Measurements from ENCODE around the gene TECPR2.

DNA sequence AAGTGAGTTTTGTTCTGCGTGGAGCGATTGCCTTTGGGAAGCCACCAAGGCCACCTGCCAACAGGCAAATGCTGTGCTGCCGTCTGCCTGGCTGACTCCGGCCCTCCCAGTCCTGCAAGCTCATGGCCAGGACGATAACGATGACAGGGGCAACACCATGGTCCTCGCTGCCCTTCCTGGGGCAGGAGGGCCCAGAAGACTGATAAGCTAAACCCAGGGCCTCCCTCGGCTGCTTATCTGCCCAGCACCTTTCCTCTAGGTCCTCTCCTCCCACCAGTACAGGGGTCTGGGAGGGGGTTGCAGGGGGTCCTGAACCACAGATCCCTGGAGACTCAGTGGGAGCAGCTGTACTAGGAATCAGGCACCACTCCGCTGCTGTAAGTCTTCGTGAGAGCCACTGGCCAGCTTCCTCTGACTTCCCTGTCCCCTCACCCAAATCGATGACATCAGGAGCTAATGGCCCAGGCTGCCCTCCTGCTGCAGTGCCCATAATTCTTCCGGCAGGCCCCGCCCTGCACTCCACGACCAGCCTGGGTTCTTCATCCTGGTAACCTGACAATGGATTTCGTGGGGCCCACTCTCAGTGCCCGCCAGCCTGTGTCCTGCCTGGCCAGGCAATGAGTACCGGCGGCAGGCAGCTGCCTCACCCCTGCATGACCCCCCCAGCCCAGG is 141.7 kb downstream of the TECPR2 start:
- TF ChIP-seq, protein P1, sequence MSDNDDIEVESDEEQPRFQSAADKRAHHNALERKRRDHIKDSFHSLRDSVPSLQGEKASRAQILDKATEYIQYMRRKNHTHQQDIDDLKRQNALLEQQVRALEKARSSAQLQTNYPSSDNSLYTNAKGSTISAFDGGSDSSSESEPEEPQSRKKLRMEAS (CRISPR knock-in tag; IDR thresholded peaks at IDR 0.05): no peak
- TF ChIP-seq, protein P2, sequence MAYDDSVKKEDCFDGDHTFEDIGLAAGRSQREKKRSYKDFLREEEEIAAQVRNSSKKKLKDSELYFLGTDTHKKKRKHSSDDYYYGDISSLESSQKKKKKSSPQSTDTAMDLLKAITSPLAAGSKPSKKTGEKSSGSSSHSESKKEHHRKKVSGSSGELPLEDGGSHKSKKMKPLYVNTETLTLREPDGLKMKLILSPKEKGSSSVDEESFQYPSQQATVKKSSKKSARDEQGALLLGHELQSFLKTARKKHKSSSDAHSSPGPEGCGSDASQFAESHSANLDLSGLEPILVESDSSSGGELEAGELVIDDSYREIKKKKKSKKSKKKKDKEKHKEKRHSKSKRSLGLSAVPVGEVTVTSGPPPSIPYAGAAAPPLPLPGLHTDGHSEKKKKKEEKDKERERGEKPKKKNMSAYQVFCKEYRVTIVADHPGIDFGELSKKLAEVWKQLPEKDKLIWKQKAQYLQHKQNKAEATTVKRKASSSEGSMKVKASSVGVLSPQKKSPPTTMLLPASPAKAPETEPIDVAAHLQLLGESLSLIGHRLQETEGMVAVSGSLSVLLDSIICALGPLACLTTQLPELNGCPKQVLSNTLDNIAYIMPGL (CRISPR knock-in tag; IDR thresholded peaks at IDR 0.05): no peak
- TF ChIP-seq, protein P3, sequence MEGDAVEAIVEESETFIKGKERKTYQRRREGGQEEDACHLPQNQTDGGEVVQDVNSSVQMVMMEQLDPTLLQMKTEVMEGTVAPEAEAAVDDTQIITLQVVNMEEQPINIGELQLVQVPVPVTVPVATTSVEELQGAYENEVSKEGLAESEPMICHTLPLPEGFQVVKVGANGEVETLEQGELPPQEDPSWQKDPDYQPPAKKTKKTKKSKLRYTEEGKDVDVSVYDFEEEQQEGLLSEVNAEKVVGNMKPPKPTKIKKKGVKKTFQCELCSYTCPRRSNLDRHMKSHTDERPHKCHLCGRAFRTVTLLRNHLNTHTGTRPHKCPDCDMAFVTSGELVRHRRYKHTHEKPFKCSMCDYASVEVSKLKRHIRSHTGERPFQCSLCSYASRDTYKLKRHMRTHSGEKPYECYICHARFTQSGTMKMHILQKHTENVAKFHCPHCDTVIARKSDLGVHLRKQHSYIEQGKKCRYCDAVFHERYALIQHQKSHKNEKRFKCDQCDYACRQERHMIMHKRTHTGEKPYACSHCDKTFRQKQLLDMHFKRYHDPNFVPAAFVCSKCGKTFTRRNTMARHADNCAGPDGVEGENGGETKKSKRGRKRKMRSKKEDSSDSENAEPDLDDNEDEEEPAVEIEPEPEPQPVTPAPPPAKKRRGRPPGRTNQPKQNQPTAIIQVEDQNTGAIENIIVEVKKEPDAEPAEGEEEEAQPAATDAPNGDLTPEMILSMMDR (IDR thresholded peaks at IDR 0.05): no peak
- TF ChIP-seq, protein P4, sequence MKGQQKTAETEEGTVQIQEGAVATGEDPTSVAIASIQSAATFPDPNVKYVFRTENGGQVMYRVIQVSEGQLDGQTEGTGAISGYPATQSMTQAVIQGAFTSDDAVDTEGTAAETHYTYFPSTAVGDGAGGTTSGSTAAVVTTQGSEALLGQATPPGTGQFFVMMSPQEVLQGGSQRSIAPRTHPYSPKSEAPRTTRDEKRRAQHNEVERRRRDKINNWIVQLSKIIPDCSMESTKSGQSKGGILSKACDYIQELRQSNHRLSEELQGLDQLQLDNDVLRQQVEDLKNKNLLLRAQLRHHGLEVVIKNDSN (CRISPR knock-in tag; IDR thresholded peaks at IDR 0.05): no peak
- TF ChIP-seq OVOL2 (CRISPR knock-in tag; IDR thresholded peaks at IDR 0.05; ENCODE audit: borderline replicate concordance) (no peak), ZNF219 (CRISPR knock-in tag; IDR thresholded peaks at IDR 0.05; ENCODE audit: borderline replicate concordance) (no peak), NR1H2 (CRISPR knock-in tag; IDR thresholded peaks at IDR 0.05) (no peak), CREB1 (CRISPR knock-in tag; IDR thresholded peaks at IDR 0.05) (no peak), ZNF263 (CRISPR knock-in tag; IDR thresholded peaks at IDR 0.05; ENCODE audit: low read depth) (no peak), GABPB1 (CRISPR knock-in tag; IDR thresholded peaks at IDR 0.05) (no peak), MYBL2 (CRISPR knock-in tag; IDR thresholded peaks at IDR 0.05) (no peak), ESRRA (CRISPR knock-in tag; IDR thresholded peaks at IDR 0.05; ENCODE audit: borderline replicate concordance) (no peak)
- TF ChIP-seq, protein P5, sequence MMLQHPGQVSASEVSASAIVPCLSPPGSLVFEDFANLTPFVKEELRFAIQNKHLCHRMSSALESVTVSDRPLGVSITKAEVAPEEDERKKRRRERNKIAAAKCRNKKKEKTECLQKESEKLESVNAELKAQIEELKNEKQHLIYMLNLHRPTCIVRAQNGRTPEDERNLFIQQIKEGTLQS (CRISPR knock-in tag; conservative IDR thresholded peaks at IDR 0.05): no peak
- TF ChIP-seq, protein P6, sequence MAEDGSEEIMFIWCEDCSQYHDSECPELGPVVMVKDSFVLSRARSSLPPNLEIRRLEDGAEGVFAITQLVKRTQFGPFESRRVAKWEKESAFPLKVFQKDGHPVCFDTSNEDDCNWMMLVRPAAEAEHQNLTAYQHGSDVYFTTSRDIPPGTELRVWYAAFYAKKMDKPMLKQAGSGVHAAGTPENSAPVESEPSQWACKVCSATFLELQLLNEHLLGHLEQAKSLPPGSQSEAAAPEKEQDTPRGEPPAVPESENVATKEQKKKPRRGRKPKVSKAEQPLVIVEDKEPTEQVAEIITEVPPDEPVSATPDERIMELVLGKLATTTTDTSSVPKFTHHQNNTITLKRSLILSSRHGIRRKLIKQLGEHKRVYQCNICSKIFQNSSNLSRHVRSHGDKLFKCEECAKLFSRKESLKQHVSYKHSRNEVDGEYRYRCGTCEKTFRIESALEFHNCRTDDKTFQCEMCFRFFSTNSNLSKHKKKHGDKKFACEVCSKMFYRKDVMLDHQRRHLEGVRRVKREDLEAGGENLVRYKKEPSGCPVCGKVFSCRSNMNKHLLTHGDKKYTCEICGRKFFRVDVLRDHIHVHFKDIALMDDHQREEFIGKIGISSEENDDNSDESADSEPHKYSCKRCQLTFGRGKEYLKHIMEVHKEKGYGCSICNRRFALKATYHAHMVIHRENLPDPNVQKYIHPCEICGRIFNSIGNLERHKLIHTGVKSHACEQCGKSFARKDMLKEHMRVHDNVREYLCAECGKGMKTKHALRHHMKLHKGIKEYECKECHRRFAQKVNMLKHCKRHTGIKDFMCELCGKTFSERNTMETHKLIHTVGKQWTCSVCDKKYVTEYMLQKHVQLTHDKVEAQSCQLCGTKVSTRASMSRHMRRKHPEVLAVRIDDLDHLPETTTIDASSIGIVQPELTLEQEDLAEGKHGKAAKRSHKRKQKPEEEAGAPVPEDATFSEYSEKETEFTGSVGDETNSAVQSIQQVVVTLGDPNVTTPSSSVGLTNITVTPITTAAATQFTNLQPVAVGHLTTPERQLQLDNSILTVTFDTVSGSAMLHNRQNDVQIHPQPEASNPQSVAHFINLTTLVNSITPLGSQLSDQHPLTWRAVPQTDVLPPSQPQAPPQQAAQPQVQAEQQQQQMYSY (CRISPR knock-in tag; IDR thresholded peaks at IDR 0.05): no peak
